H1 (cell line): ENCODE measurements around the gene WSCD2. TPM values are rescaled to one million over a fixed set of nuclear protein-coding genes. Genes with fewer than 3 reads are reported as not detected.

ENCODE experiments used
- CTCF ChIA-PET: fragments of 300-600 bp; sonication (Branson Sonifier 250); formaldehyde crosslinking; loops from one replicate; lab custom pipeline; 2021; ENCODE audit not compliant: partially characterized antibody; lab: Charles Lee
- POLR2A ChIA-PET: fragments of 300-600 bp; sonication (Branson Sonifier 250); formaldehyde crosslinking; loops from one replicate; lab custom pipeline; 2021; ENCODE audit warnings: inconsistent platforms; ENCODE audit not compliant: partially characterized antibody; lab: Charles Lee
- DNase-seq, 2 experiments: peaks; one replicate each; pipeline versions ENCODE4 v3.0.0 to v3.0.0-alpha.2; 2010 to 2022; ENCODE audit warnings: low spot score in 2 of 2, low read depth in 1 of 2, mixed read lengths in 1 of 2
- FAIRE-seq: peaks from 2 replicates; lab custom pipeline; 2011; peaks lifted over from hg19 to GRCh38; lab: Jason Lieb, UNC
- H2AFZ ChIP-seq: 2 replicates; pipeline ENCODE4 v1.8.1; 2012; ENCODE audit warnings: low read length, inconsistent platforms
- H2AK5ac ChIP-seq: 2 replicates; pipeline ENCODE4 v1.6.1; 2013; ENCODE audit warnings: low read depth, low read length
- H2BK120ac ChIP-seq: replicated peaks from 2 replicates; pipeline ENCODE3; 2013; ENCODE audit warnings: low read depth, low read length, inconsistent platforms
- H2BK12ac ChIP-seq: 2 replicates; pipeline ENCODE4 v1.6.1; 2013; ENCODE audit warnings: low read depth, low read length
- H2BK15ac ChIP-seq: 2 replicates; pipeline ENCODE4 v1.6.1; 2013; ENCODE audit warnings: low read length
- H2BK20ac ChIP-seq: 2 replicates; pipeline ENCODE4 v1.6.1; 2013; ENCODE audit warnings: low read length
- H2BK5ac ChIP-seq: 2 replicates; pipeline ENCODE4 v1.6.1; 2013; ENCODE audit warnings: low read depth, low read length
- H3K14ac ChIP-seq: 2 replicates; pipeline ENCODE4 v1.6.1; 2013; ENCODE audit warnings: inconsistent platforms; ENCODE audit not compliant: insufficient read length
- H3K18ac ChIP-seq: 2 replicates; pipeline ENCODE4 v1.6.1; 2013; ENCODE audit warnings: low read length; ENCODE audit errors: extremely low read depth
- H3K23ac ChIP-seq: 2 replicates; pipeline ENCODE4 v1.6.1; 2013; ENCODE audit warnings: inconsistent platforms; ENCODE audit not compliant: insufficient read length
- H3K23me2 ChIP-seq: 2 replicates; pipeline ENCODE4 v1.6.1; 2013; ENCODE audit warnings: low read depth, low read length
- H3K27ac ChIP-seq: 2 replicates; pipeline ENCODE4 v1.6.1; 2011; ENCODE audit warnings: low read depth, low read length, inconsistent platforms
- H3K27me3 ChIP-seq, 4 experiments: replicated peaks in 1 of 4; 1 replicate in 1 of 4; 2 replicates in 3 of 4; pipeline versions ENCODE4 v1.6.1 to v1.8.1; 2011 to 2013; ENCODE audit warnings: low read length in 3 of 4, mild to moderate bottlenecking in 3 of 4, inconsistent platforms in 2 of 4, mixed read lengths in 2 of 4, moderate library complexity in 1 of 4; ENCODE audit not compliant: control insufficient read depth in 3 of 4, insufficient read depth in 3 of 4; ENCODE audit errors: extremely low read depth in 1 of 4
- H3K36me3 ChIP-seq, 4 experiments: 2 replicates each; pipeline versions ENCODE4 v1.6.1 to v1.8.1; 2011 to 2013; ENCODE audit warnings: mild to moderate bottlenecking in 4 of 4, low read length in 3 of 4, moderate library complexity in 2 of 4, control low read depth in 1 of 4, inconsistent platforms in 1 of 4; ENCODE audit not compliant: insufficient read depth in 4 of 4, control insufficient read depth in 2 of 4
- H3K4ac ChIP-seq: replicated peaks from 2 replicates; pipeline ENCODE3; 2013; ENCODE audit warnings: low read length, low read depth, mixed read lengths, inconsistent platforms; ENCODE audit not compliant: insufficient read length
- H3K4me1 ChIP-seq, 4 experiments: replicated peaks in 1 of 4; 1 replicate in 1 of 4; 2 replicates in 3 of 4; pipeline versions ENCODE4 v1.6.1 to v1.8.1; 2011 to 2013; ENCODE audit warnings: low read length in 3 of 4, inconsistent platforms in 2 of 4, mixed read lengths in 1 of 4; ENCODE audit not compliant: insufficient read depth in 4 of 4, control insufficient read depth in 3 of 4
- H3K4me2 ChIP-seq, 2 experiments: 2 replicates each; pipeline versions ENCODE4 v1.6.1 to v1.8.1; 2011 to 2013; ENCODE audit warnings: low read depth in 2 of 2, low read length in 2 of 2, control low read depth in 1 of 2, inconsistent platforms in 1 of 2, mild to moderate bottlenecking in 1 of 2; ENCODE audit not compliant: insufficient read depth in 1 of 2
- H3K4me3 ChIP-seq, 4 experiments: fragments of 200-600, 300-600 bp in 1 of 4; sonication (generic), shearing (Covaris generic), sonication (Bioruptor Twin) in 1 of 4; 2 replicates each; pipeline versions ENCODE4 v1.5.1 to v1.8.1; 2011 to 2016; ENCODE audit warnings: low read length in 4 of 4, low read depth in 3 of 4, control low read depth in 2 of 4, inconsistent platforms in 2 of 4, mild to moderate bottlenecking in 2 of 4, mixed read lengths in 1 of 4, moderate library complexity in 1 of 4; ENCODE audit not compliant: insufficient read depth in 2 of 4; ENCODE audit errors: extremely low read depth in 1 of 4
- H3K56ac ChIP-seq: replicated peaks from 2 replicates; pipeline ENCODE3; 2013; ENCODE audit warnings: low read depth, mild to moderate bottlenecking, mixed read lengths, low read length, inconsistent platforms; ENCODE audit not compliant: insufficient read length
- H3K79me1 ChIP-seq: 2 replicates; pipeline ENCODE4 v1.6.1; 2013; ENCODE audit warnings: low read depth, low read length, control low read depth
- H3K79me2 ChIP-seq, 2 experiments: 2 replicates each; pipeline versions ENCODE4 v1.6.1 to v1.8.1; 2012 to 2013; ENCODE audit warnings: low read length in 2 of 2, mild to moderate bottlenecking in 2 of 2, inconsistent platforms in 1 of 2; ENCODE audit not compliant: insufficient read depth in 2 of 2, control insufficient read depth in 1 of 2
- H3K9ac ChIP-seq, 4 experiments: replicated peaks in 1 of 4; 1 replicate in 1 of 4; 2 replicates in 3 of 4; pipeline versions ENCODE4 v1.6.1 to v1.8.1; 2011 to 2013; ENCODE audit warnings: low read depth in 3 of 4, low read length in 3 of 4, control low read depth in 2 of 4, mild to moderate bottlenecking in 2 of 4, moderate library complexity in 2 of 4, inconsistent platforms in 1 of 4; ENCODE audit errors: extremely low read depth in 1 of 4
- H3K9me3 ChIP-seq, 2 experiments: 2 replicates each; pipeline versions ENCODE4 v1.6.1 to v1.8.1; 2012 to 2013; ENCODE audit warnings: mild to moderate bottlenecking in 2 of 2, moderate library complexity in 2 of 2, control low read depth in 1 of 2, inconsistent platforms in 1 of 2, low read depth in 1 of 2, low read length in 1 of 2, mixed read lengths in 1 of 2; ENCODE audit not compliant: insufficient read depth in 2 of 2
- H4K20me1 ChIP-seq, 2 experiments: replicated peaks in 1 of 2; 2 replicates each; pipeline versions ENCODE3 to v1.8.1; 2011 to 2013; ENCODE audit warnings: inconsistent platforms in 2 of 2, low read length in 2 of 2, mild to moderate bottlenecking in 1 of 2; ENCODE audit not compliant: insufficient read depth in 2 of 2, control insufficient read depth in 1 of 2
- H4K5ac ChIP-seq: 2 replicates; pipeline ENCODE4 v1.6.1; 2013; ENCODE audit warnings: low read length, low read depth, mixed read lengths, inconsistent platforms; ENCODE audit not compliant: insufficient read length
- H4K8ac ChIP-seq: 2 replicates; pipeline ENCODE4 v1.8.0; 2013; ENCODE audit warnings: mild to moderate bottlenecking, moderate library complexity, low read length, inconsistent platforms; ENCODE audit not compliant: insufficient read depth; ENCODE audit errors: extremely low read depth
- H4K91ac ChIP-seq: replicated peaks from 2 replicates; pipeline ENCODE3; 2013; ENCODE audit warnings: low read length, mixed read lengths, inconsistent platforms; ENCODE audit not compliant: insufficient read length
- GTF2F1 ChIP-seq: IDR thresholded peaks from 2 replicates; pipeline ENCODE4 v1.6.1; 2012; ENCODE audit warnings: low read depth, low read length, improper control_type of control experiment, borderline replicate concordance
- POLR2A ChIP-seq, 2 experiments: IDR thresholded peaks; 1 replicate in 1 of 2; 2 replicates in 1 of 2; pipeline ENCODE4 v1.6.1; 2011; ENCODE audit warnings: low read depth in 2 of 2, low read length in 2 of 2, mild to moderate bottlenecking in 2 of 2; ENCODE audit errors: control extremely low read depth in 1 of 2
- SAP30 ChIP-seq: fragments of 300-600 bp; sonication (generic); IDR thresholded peaks from 2 replicates; pipeline ENCODE4 v1.7.1; 2012; ENCODE audit warnings: low read length, moderate library complexity, mild to moderate bottlenecking, inconsistent platforms; ENCODE audit not compliant: insufficient read depth, insufficient replicate concordance
- SP4 ChIP-seq: IDR thresholded peaks from 2 replicates; pipeline ENCODE4 v1.6.1; 2012; ENCODE audit warnings: low read length, inconsistent platforms
- WGBS, 2 experiments: shearing (Covaris generic) in 1 of 2; methylation state at CpG; one replicate each; pipeline versions ENCODE4 v1.1.6 to v1.1.7; 2013 to 2015; ENCODE audit warnings: low lambda C conversion rate in 2 of 2, mixed read lengths in 2 of 2, inconsistent platforms in 1 of 2, low coverage in 1 of 2, missing lambda C conversion rate in 1 of 2; ENCODE audit not compliant: insufficient replicate concordance in 2 of 2, insufficient coverage in 1 of 2, insufficient read length in 1 of 2; ENCODE audit errors: extremely low coverage in 1 of 2, missing lambda C conversion rate in 1 of 2; 5-methylcytosine and 5-hydroxymethylcytosine counted together
- polyA plus RNA-seq, 7 experiments: library from polyadenylated mRNA; depleted of rRNA in 3 of 7; stranded (reverse) in 5 of 7; unstranded in 2 of 7; fragments of >200 nt in 5 of 7; fragments of 200-250 nt in 2 of 7; gene quantifications; 1 replicate in 5 of 7; 2 replicates in 1 of 7; 4 replicates in 1 of 7; pipeline versions ENCODE4 v1.2.1 to v1.2.3, GENCODE V29; 2011 to 2013; ENCODE audit warnings: missing spikeins in 2 of 7, mixed read lengths in 2 of 7
- total RNA-seq: library from RNA; stranded (reverse); fragmentation: NEBNext Ultra II Directional; extraction: Animal tissue kit (Norgen Biotek cat#: 25700); gene quantifications from 2 replicates; pipeline ENCODE4 v1.2.1, GENCODE V29; 2021

The WSCD2 gene
- total and polyA plus RNA-seq, 2 of the 8 experiments (the other 6 are each of a cell fraction or from before 2014, with no cell fraction given) = 1.3 to 2.2 TPM

DNA sequence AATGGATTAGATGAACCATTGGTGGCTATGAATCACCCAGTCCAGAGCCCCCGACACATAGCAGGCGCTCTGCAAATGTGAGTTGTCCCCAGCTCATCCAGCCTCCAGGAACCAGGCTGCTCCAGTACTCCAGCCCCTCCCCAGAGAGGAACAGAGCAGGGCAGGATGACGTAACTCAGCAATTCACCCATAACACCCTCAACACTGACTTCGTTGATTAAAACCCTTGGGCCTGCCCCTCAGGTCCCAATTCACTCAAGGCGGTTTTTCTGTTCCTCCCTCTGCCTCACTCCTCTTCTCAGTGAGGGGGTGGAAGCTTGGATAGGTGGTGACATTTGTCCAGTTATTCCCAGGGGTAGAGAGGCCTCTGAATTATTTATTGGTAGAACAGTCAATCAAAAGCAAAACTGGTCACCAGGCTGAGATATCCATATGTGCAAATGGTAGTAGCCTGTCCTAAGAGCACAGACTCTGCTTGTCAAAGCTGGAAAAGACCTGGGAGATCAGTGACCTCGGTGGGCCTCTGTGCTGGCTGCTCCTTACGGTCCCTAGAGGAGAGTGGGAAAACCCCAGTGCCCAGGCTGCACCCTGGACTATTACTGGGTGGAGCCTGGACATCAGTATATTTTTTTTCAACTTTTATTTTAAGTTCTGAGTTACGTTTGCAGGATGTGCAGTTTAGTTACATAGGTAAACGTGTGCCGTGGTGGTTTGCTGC lies 113.1 kb downstream of the WSCD2 start:
- no peaks in the 10 kb centered on the region for H3K79me1 ChIP-seq
- DNase-seq = no peak
- H3K27ac ChIP-seq = no peak overlapping the region
- no peak overlapping the region for H3K9ac ChIP-seq
- no peak overlapping the region for H3K4me3 ChIP-seq
- H3K18ac ChIP-seq = no peak overlapping the region
- no peaks in the 10 kb centered on the region for H3K27me3 ChIP-seq
- peak overlapping the region; percentile 13 for H3K4ac ChIP-seq
- CTCF ChIA-PET = interaction anchor here (0.6 to 6.9 kb wide), 8 partner anchors 13 to 578 kb away, joined by 3 to 35 read pairs (median 4); no protein-coding TSS in a partner anchor
- no peaks in the 10 kb centered on the region for H3K23me2 ChIP-seq
- no peak overlapping the region for H3K56ac ChIP-seq
- H2AFZ ChIP-seq = no peak overlapping the region
- FAIRE-seq = no peak
- H3K14ac ChIP-seq = no peak overlapping the region
- no peaks in the 10 kb centered on the region for H3K79me2 ChIP-seq
- H3K36me3 ChIP-seq = no peaks in the 10 kb centered on the region
- no peak overlapping the region for H2AK5ac ChIP-seq
- 86% methylated on average over 10 of the region's 10 CpGs; no CpG with 5 or more reads in 1 of the 2 experiments for WGBS, 2 experiments
- 0 out of 2 replicates have a peak overlapping the region, but pooled peaks have one; percentile 5 for H2BK12ac ChIP-seq
- H3K9me3 ChIP-seq = no peaks in the 10 kb centered on the region; a peak in 1 of 4 replicates
- H2BK15ac ChIP-seq = no peak overlapping the region
- no peak overlapping the region for H3K23ac ChIP-seq
- no peak overlapping the region for H4K5ac ChIP-seq
- no peak overlapping the region for H2BK20ac ChIP-seq
- H4K20me1 ChIP-seq = no peaks in the 10 kb centered on the region
- H3K4me2 ChIP-seq = no peak overlapping the region
- TF ChIP-seq POLR2A (IDR thresholded peaks at IDR 0.05; ENCODE audit: control extremely low read depth in 1 of 2, low read depth in 2 of 2, low read length in 2 of 2) (no peak), GTF2F1 (no peak), SAP30 (no peak), SP4 (no peak)
- TF ChIP-seq, all 59 proteins: peak for 0
- H4K91ac ChIP-seq = peak overlapping the region; percentile 47
- no peak overlapping the region for H2BK5ac ChIP-seq
- no peak overlapping the region for H2BK120ac ChIP-seq
- no peak overlapping the region for H4K8ac ChIP-seq
- POLR2A ChIA-PET = interaction anchor here (0.6 to 0.9 kb wide), 2 partner anchors 22 to 127 kb away, joined by 3 read pairs; no protein-coding TSS in a partner anchor
- peaks cover 0 to 3% (median 1%) of the 10 kb centered on the region in 4 experiments; a peak in 4 of 7 replicates for H3K4me1 ChIP-seq
